Endothelial cell of umbilical vein (primary cell): ENCODE measurements around the gene GSN. TPM values are rescaled to one million over a fixed set of nuclear protein-coding genes. Genes with fewer than 3 reads are reported as not detected.

ENCODE experiments used
- BruUV-seq: library from RNA; stranded (reverse); fragments of 400-500 nt; replicated peaks from 2 replicates; lab custom pipeline; 2021; lab: Mats Ljungman, UMichigan
- CTCF ChIA-PET: fragments of 300-600, 350-600 bp; sonication (Branson Sonifier 250); formaldehyde crosslinking; loops from one replicate; lab custom pipeline; 2021; ENCODE audit warnings: antibody characterized with exemption, inconsistent platforms; lab: Charles Lee
- POLR2A ChIA-PET: fragments of 300-600, 350-600 bp; sonication (Branson Sonifier 250); formaldehyde crosslinking; loops from one replicate; lab custom pipeline; 2021; ENCODE audit warnings: antibody characterized with exemption, inconsistent platforms; lab: Charles Lee
- DNase-seq: peaks from one replicate; pipeline ENCODE4 v3.0.0-alpha.2; 2011; ENCODE audit warnings: low read depth, low spot score
- FAIRE-seq: peaks from 2 replicates; lab custom pipeline; 2011; peaks lifted over from hg19 to GRCh38; lab: Jason Lieb, UNC
- H2AFZ ChIP-seq: 2 replicates; pipeline ENCODE4 v1.6.0; 2012; ENCODE audit warnings: low read depth, low read length, control low read depth, inconsistent platforms
- H3K27ac ChIP-seq: 2 replicates; pipeline ENCODE4 v1.5.1; 2011; ENCODE audit warnings: low read depth, mild to moderate bottlenecking, control low read depth, low read length, moderate library complexity; ENCODE audit not compliant: insufficient read depth
- H3K27me3 ChIP-seq, 2 experiments: 2 replicates each; pipeline versions ENCODE4 v1.6.0 to v1.6.1; 2011; ENCODE audit warnings: low read length in 2 of 2, mixed read lengths in 1 of 2; ENCODE audit not compliant: control insufficient read depth in 2 of 2, insufficient read depth in 2 of 2
- H3K36me3 ChIP-seq, 2 experiments: 2 replicates in 1 of 2; 3 replicates in 1 of 2; pipeline ENCODE4 v1.5.1; 2011; ENCODE audit warnings: low read length in 2 of 2, mild to moderate bottlenecking in 1 of 2, moderate library complexity in 1 of 2; ENCODE audit not compliant: control insufficient read depth in 2 of 2, insufficient read depth in 2 of 2; ENCODE audit errors: extremely low read depth in 1 of 2
- H3K4me1 ChIP-seq: 3 replicates; pipeline ENCODE4 v1.5.1; 2011; ENCODE audit warnings: mild to moderate bottlenecking, low read length; ENCODE audit not compliant: control insufficient read depth, insufficient read depth; ENCODE audit errors: extremely low read depth
- H3K4me2 ChIP-seq: 2 replicates; pipeline ENCODE4 v1.6.1; 2011; ENCODE audit warnings: low read length, control low read depth, mixed read lengths; ENCODE audit not compliant: insufficient read depth
- H3K4me3 ChIP-seq, 3 experiments: fragments of 200-600 bp in 1 of 3; sonication (generic), shearing (Covaris generic) in 1 of 3; replicated peaks in 1 of 3; 2 replicates each; pipeline ENCODE4 v1.5.1; 2011 to 2016; ENCODE audit warnings: control low read depth in 3 of 3, low read length in 3 of 3, mild to moderate bottlenecking in 2 of 3, inconsistent platforms in 1 of 3, low read depth in 1 of 3, moderate library complexity in 1 of 3; ENCODE audit not compliant: insufficient read depth in 1 of 3
- H3K79me2 ChIP-seq: 2 replicates; pipeline ENCODE4 v1.6.0; 2012; ENCODE audit warnings: low read length, inconsistent platforms; ENCODE audit not compliant: control insufficient read depth, insufficient read depth
- H3K9ac ChIP-seq: replicated peaks from 2 replicates; pipeline ENCODE3; 2011; ENCODE audit warnings: low read length, control low read depth; ENCODE audit not compliant: insufficient read depth; ENCODE audit errors: extremely low read depth
- H3K9me1 ChIP-seq: replicated peaks from 3 replicates; pipeline ENCODE4 v1.6.0; 2011; ENCODE audit warnings: mild to moderate bottlenecking, low read length; ENCODE audit not compliant: control insufficient read depth, insufficient read depth; ENCODE audit errors: extremely low read depth
- H3K9me3 ChIP-seq: replicated peaks from 2 replicates; pipeline ENCODE4 v1.5.1; 2012; ENCODE audit warnings: low read length, inconsistent platforms; ENCODE audit not compliant: control insufficient read depth, insufficient read depth
- H4K20me1 ChIP-seq: replicated peaks from 2 replicates; pipeline ENCODE3; 2011; ENCODE audit warnings: mild to moderate bottlenecking, low read length; ENCODE audit not compliant: control insufficient read depth, insufficient read depth; ENCODE audit errors: extremely low read depth
- CTCF ChIP-seq, 2 donors: IDR thresholded peaks; 1 replicate in 1 of 2; 2 replicates in 1 of 2; pipeline ENCODE4 v1.5.1; 2011; ENCODE audit warnings: low read length in 2 of 2, mild to moderate bottlenecking in 2 of 2, moderate library complexity in 2 of 2, control low read depth in 1 of 2, inconsistent platforms in 1 of 2, low read depth in 1 of 2; ENCODE audit not compliant: insufficient read depth in 1 of 2; ENCODE audit errors: extremely low read depth in 1 of 2
- EZH2 ChIP-seq: IDR thresholded peaks from 2 replicates; pipeline ENCODE4 v1.6.1; 2012; ENCODE audit warnings: borderline replicate concordance, low read depth, mild to moderate bottlenecking, moderate library complexity, low read length, inconsistent platforms; ENCODE audit not compliant: severe bottlenecking
- FOS ChIP-seq: IDR thresholded peaks from 2 replicates; pipeline ENCODE4 v1.6.1; 2011; ENCODE audit warnings: mild to moderate bottlenecking, low read length, moderate library complexity, borderline replicate concordance; ENCODE audit not compliant: insufficient read depth
- GATA2 ChIP-seq: IDR thresholded peaks from 2 replicates; pipeline ENCODE4 v1.7.0; 2011; ENCODE audit warnings: low read depth, mild to moderate bottlenecking, moderate library complexity, mixed read lengths, low read length; ENCODE audit not compliant: insufficient read length, insufficient read depth
- JUN ChIP-seq: IDR thresholded peaks from 2 replicates; pipeline ENCODE4 v1.6.1; 2011; ENCODE audit warnings: borderline replicate concordance, low read depth; ENCODE audit not compliant: insufficient read length, insufficient read depth
- MYC ChIP-seq: IDR thresholded peaks from one replicate; pipeline ENCODE4 v1.6.1; 2011; ENCODE audit warnings: mild to moderate bottlenecking, low read depth, low read length
- POLR2A ChIP-seq: IDR thresholded peaks from 2 replicates; pipeline ENCODE4 v1.6.1; 2012; ENCODE audit warnings: low read depth, mild to moderate bottlenecking, control low read depth, low read length
- POLR2AphosphoS5 ChIP-seq: IDR thresholded peaks from 2 replicates; pipeline ENCODE4 v1.6.1; 2012; ENCODE audit warnings: low read depth, mild to moderate bottlenecking, control low read depth, low read length, moderate library complexity; ENCODE audit not compliant: insufficient read depth
- dilution Hi-C: fragments of 300-500 bp; cut with MboI; formaldehyde crosslinking; loops from one replicate; pipeline ENCODE4 v1.15.0; 2019; ENCODE audit warnings: low sequenced_read_pairs; ENCODE audit not compliant: extremely low pct_ligation_motif_present
- intact Hi-C: fragments of 100-400 bp; cut with micrococcal nuclease; formaldehyde crosslinking; loops from one replicate; pipeline ENCODE4 v1.10.0; 2022
- polyA plus RNA-seq, 4 experiments: library from polyadenylated mRNA; depleted of rRNA in 3 of 4; stranded (reverse) in 3 of 4; unstranded in 1 of 4; fragments of >200 nt; gene quantifications; 2 replicates each; pipeline versions ENCODE4 v1.2.1 to v1.2.3, GENCODE V29; 2011 to 2012; ENCODE audit warnings: missing spikeins in 1 of 4
- total RNA-seq: library from RNA; stranded (reverse); gene quantifications from 2 replicates; pipeline ENCODE4 v1.2.3, GENCODE V29; 2021
- TF ChIP-seq, protein P1 (sequence below): IDR thresholded peaks from 2 replicates; pipeline ENCODE4 v1.6.1; 2011; ENCODE audit not compliant: insufficient read depth, insufficient read length

Gene GSN
- total and polyA plus RNA-seq, 2 donors (not counting 3 experiments of a cell fraction or from before 2014, with no cell fraction given) = 130 to 232 TPM

DNA sequence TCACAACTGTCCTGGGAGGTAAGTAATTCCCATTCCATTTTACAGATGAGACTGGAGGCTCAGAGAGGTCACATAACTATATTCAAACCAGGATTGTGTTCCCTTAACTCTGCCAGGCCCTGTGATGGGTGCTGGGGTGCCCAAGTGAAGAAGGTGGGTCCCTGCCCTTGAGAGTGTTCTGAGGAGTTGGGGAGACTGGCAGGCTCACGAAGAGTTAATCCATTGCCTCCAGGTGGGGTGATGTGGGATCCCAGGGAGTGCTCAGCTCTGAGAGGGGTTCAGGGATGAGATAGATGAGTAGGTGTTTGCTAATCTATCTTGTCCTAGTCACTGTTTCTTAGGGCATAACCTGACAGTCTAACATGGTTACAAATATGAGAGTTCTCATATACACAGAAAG lies 36.7 kb downstream of the GSN start:
- Histone ChIP-seq H3K9me1 (no peaks in the 10 kb centered on the region), H3K27me3 (no peaks in the 10 kb centered on the region), H3K36me3 (peaks cover 2 to 22% of the 10 kb centered on the region in 2 experiments), H3K27ac (no peak overlapping the region), H3K4me1 (peaks cover 3% of the 10 kb centered on the region), H3K9ac (no peak overlapping the region), H3K9me3 (no peaks in the 10 kb centered on the region), H3K79me2 (no peaks in the 10 kb centered on the region), H3K4me3 (no peak overlapping the region), H3K4me2 (no peak overlapping the region), H4K20me1 (no peaks in the 10 kb centered on the region), H2AFZ (no peak overlapping the region)
- intact Hi-C loops = no loop called here
- no TSS peak for BruUV-seq
- CTCF ChIA-PET = interaction anchor here (2.8 kb wide), 1 partner anchor 26 kb away, joined by 12 read pairs; no protein-coding TSS in a partner anchor
- TF ChIP-seq CTCF (IDR thresholded peaks at IDR 0.05; ENCODE audit: extremely low read depth in 1 of 2, insufficient read depth in 1 of 2, low read depth in 1 of 2, low read length in 2 of 2) (no peak), POLR2AphosphoS5 (no peak)
- POLR2A ChIA-PET = no interaction called here
- dilution Hi-C loops = no loop called here
- no peak for DNase-seq
- no peak for FAIRE-seq

DNA sequence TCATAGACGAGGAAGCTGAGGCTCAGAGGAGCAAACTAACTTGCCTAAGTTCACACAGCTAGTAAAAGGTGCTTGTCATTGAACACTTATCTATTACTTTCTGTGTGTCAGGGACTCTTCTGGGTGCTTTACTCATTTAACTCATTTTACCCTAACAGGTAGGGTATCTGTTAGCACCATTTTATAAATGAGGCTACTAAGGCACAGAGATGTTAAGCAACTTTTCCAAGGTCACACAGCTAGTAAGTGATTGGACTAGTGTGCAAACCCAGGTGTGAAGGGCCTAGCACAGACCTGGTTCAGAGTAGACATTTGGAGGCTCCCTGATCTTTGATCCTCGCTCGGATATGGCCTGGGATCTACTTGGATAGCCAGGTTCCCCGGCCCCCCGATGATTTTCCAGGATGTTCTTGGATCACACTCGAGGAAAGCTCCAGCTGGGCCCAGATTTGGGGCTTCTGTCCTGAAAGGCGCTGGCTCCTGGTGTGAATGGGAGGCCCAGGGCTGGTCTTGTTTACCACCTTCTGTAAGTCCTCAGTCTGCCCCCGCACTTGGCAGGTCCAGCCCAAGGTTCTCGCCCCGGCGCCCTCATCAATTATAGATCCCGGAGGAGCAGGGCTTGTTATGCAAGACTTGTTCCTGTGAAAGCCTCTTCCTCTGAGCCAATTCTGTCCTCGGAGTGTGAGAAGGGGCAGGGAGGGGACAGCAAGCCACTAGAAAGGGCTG lies 37.5 kb downstream of the GSN start:
- dilution Hi-C loops = no loop called here
- peaks cover 2 to 22% of the 10 kb centered on the region in 2 experiments for H3K36me3 ChIP-seq
- no peak for DNase-seq

More for the DNA sequence above, 37.5 kb downstream of the GSN start:
- Histone ChIP-seq H3K4me2 (no peak overlapping the region), H3K27me3 (no peaks in the 10 kb centered on the region), H3K79me2 (no peaks in the 10 kb centered on the region), H3K4me3 (no peak overlapping the region), H2AFZ (no peak overlapping the region), H4K20me1 (no peaks in the 10 kb centered on the region), H3K9me3 (no peaks in the 10 kb centered on the region), H3K4me1 (no peaks in the 10 kb centered on the region), H3K27ac (no peak overlapping the region), H3K9me1 (no peaks in the 10 kb centered on the region), H3K9ac (no peak overlapping the region)
- no peak for FAIRE-seq
- no TSS peak for BruUV-seq
- intact Hi-C loops = no loop called here
- ChIA-PET CTCF (interaction anchor here (0.5 to 1.9 kb wide), 4 partner anchors 14 to 204 kb away, joined by 3 to 11 read pairs (median 8); no protein-coding TSS in a partner anchor), POLR2A (no interaction called here)
- TF ChIP-seq EZH2 (no peak), POLR2A (no peak), POLR2AphosphoS5 (no peak), MYC (no peak), FOS (no peak), CTCF (IDR thresholded peaks at IDR 0.05; ENCODE audit: extremely low read depth in 1 of 2, insufficient read depth in 1 of 2, low read depth in 1 of 2, low read length in 2 of 2) (no peak), JUN (no peak), GATA2 (no peak)
- TF ChIP-seq, protein P1, sequence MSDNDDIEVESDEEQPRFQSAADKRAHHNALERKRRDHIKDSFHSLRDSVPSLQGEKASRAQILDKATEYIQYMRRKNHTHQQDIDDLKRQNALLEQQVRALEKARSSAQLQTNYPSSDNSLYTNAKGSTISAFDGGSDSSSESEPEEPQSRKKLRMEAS = no peak
